Endothelial cell of umbilical vein (primary cell): ENCODE data around the gene MCM3AP. TPM values are rescaled to one million over a fixed set of nuclear protein-coding genes. Genes with fewer than 3 reads are reported as not detected.

Experiments
- BruUV-seq: library from RNA; stranded (reverse); fragments of 400-500 nt; replicated peaks from 2 replicates; lab custom pipeline; 2021; lab: Mats Ljungman, UMichigan
- CTCF ChIA-PET: fragments of 300-600, 350-600 bp; sonication (Branson Sonifier 250); formaldehyde crosslinking; loops from one replicate; lab custom pipeline; 2021; ENCODE audit warnings: antibody characterized with exemption, inconsistent platforms; lab: Charles Lee
- POLR2A ChIA-PET: fragments of 300-600, 350-600 bp; sonication (Branson Sonifier 250); formaldehyde crosslinking; loops from one replicate; lab custom pipeline; 2021; ENCODE audit warnings: antibody characterized with exemption, inconsistent platforms; lab: Charles Lee
- DNase-seq: peaks from one replicate; pipeline ENCODE4 v3.0.0-alpha.2; 2011; ENCODE audit warnings: low read depth, low spot score
- FAIRE-seq: peaks from 2 replicates; lab custom pipeline; 2011; peaks lifted over from hg19 to GRCh38; lab: Jason Lieb, UNC
- H2AFZ ChIP-seq: 2 replicates; pipeline ENCODE4 v1.6.0; 2012; ENCODE audit warnings: low read depth, low read length, control low read depth, inconsistent platforms
- H3K27ac ChIP-seq: 2 replicates; pipeline ENCODE4 v1.5.1; 2011; ENCODE audit warnings: low read depth, mild to moderate bottlenecking, control low read depth, low read length, moderate library complexity; ENCODE audit not compliant: insufficient read depth
- H3K27me3 ChIP-seq, 2 experiments: 2 replicates each; pipeline versions ENCODE4 v1.6.0 to v1.6.1; 2011; ENCODE audit warnings: low read length in 2 of 2, mixed read lengths in 1 of 2; ENCODE audit not compliant: control insufficient read depth in 2 of 2, insufficient read depth in 2 of 2
- H3K36me3 ChIP-seq, 2 experiments: 2 replicates in 1 of 2; 3 replicates in 1 of 2; pipeline ENCODE4 v1.5.1; 2011; ENCODE audit warnings: low read length in 2 of 2, mild to moderate bottlenecking in 1 of 2, moderate library complexity in 1 of 2; ENCODE audit not compliant: control insufficient read depth in 2 of 2, insufficient read depth in 2 of 2; ENCODE audit errors: extremely low read depth in 1 of 2
- H3K4me1 ChIP-seq: 3 replicates; pipeline ENCODE4 v1.5.1; 2011; ENCODE audit warnings: mild to moderate bottlenecking, low read length; ENCODE audit not compliant: control insufficient read depth, insufficient read depth; ENCODE audit errors: extremely low read depth
- H3K4me2 ChIP-seq: 2 replicates; pipeline ENCODE4 v1.6.1; 2011; ENCODE audit warnings: low read length, control low read depth, mixed read lengths; ENCODE audit not compliant: insufficient read depth
- H3K4me3 ChIP-seq, 3 experiments: fragments of 200-600 bp in 1 of 3; sonication (generic), shearing (Covaris generic) in 1 of 3; replicated peaks in 1 of 3; 2 replicates each; pipeline ENCODE4 v1.5.1; 2011 to 2016; ENCODE audit warnings: control low read depth in 3 of 3, low read length in 3 of 3, mild to moderate bottlenecking in 2 of 3, inconsistent platforms in 1 of 3, low read depth in 1 of 3, moderate library complexity in 1 of 3; ENCODE audit not compliant: insufficient read depth in 1 of 3
- H3K79me2 ChIP-seq: 2 replicates; pipeline ENCODE4 v1.6.0; 2012; ENCODE audit warnings: low read length, inconsistent platforms; ENCODE audit not compliant: control insufficient read depth, insufficient read depth
- H3K9ac ChIP-seq: replicated peaks from 2 replicates; pipeline ENCODE3; 2011; ENCODE audit warnings: low read length, control low read depth; ENCODE audit not compliant: insufficient read depth; ENCODE audit errors: extremely low read depth
- H3K9me1 ChIP-seq: replicated peaks from 3 replicates; pipeline ENCODE4 v1.6.0; 2011; ENCODE audit warnings: mild to moderate bottlenecking, low read length; ENCODE audit not compliant: control insufficient read depth, insufficient read depth; ENCODE audit errors: extremely low read depth
- H3K9me3 ChIP-seq: replicated peaks from 2 replicates; pipeline ENCODE4 v1.5.1; 2012; ENCODE audit warnings: low read length, inconsistent platforms; ENCODE audit not compliant: control insufficient read depth, insufficient read depth
- H4K20me1 ChIP-seq: replicated peaks from 2 replicates; pipeline ENCODE3; 2011; ENCODE audit warnings: mild to moderate bottlenecking, low read length; ENCODE audit not compliant: control insufficient read depth, insufficient read depth; ENCODE audit errors: extremely low read depth
- CTCF ChIP-seq, 2 donors: IDR thresholded peaks; 1 replicate in 1 of 2; 2 replicates in 1 of 2; pipeline ENCODE4 v1.5.1; 2011; ENCODE audit warnings: low read length in 2 of 2, mild to moderate bottlenecking in 2 of 2, moderate library complexity in 2 of 2, control low read depth in 1 of 2, inconsistent platforms in 1 of 2, low read depth in 1 of 2; ENCODE audit not compliant: insufficient read depth in 1 of 2; ENCODE audit errors: extremely low read depth in 1 of 2
- EZH2 ChIP-seq: IDR thresholded peaks from 2 replicates; pipeline ENCODE4 v1.6.1; 2012; ENCODE audit warnings: borderline replicate concordance, low read depth, mild to moderate bottlenecking, moderate library complexity, low read length, inconsistent platforms; ENCODE audit not compliant: severe bottlenecking
- FOS ChIP-seq: IDR thresholded peaks from 2 replicates; pipeline ENCODE4 v1.6.1; 2011; ENCODE audit warnings: mild to moderate bottlenecking, low read length, moderate library complexity, borderline replicate concordance; ENCODE audit not compliant: insufficient read depth
- GATA2 ChIP-seq: IDR thresholded peaks from 2 replicates; pipeline ENCODE4 v1.7.0; 2011; ENCODE audit warnings: low read depth, mild to moderate bottlenecking, moderate library complexity, mixed read lengths, low read length; ENCODE audit not compliant: insufficient read length, insufficient read depth
- JUN ChIP-seq: IDR thresholded peaks from 2 replicates; pipeline ENCODE4 v1.6.1; 2011; ENCODE audit warnings: borderline replicate concordance, low read depth; ENCODE audit not compliant: insufficient read length, insufficient read depth
- MAX ChIP-seq: IDR thresholded peaks from 2 replicates; pipeline ENCODE4 v1.6.1; 2011; ENCODE audit not compliant: insufficient read depth, insufficient read length
- MYC ChIP-seq: IDR thresholded peaks from one replicate; pipeline ENCODE4 v1.6.1; 2011; ENCODE audit warnings: mild to moderate bottlenecking, low read depth, low read length
- POLR2A ChIP-seq: IDR thresholded peaks from 2 replicates; pipeline ENCODE4 v1.6.1; 2012; ENCODE audit warnings: low read depth, mild to moderate bottlenecking, control low read depth, low read length
- POLR2AphosphoS5 ChIP-seq: IDR thresholded peaks from 2 replicates; pipeline ENCODE4 v1.6.1; 2012; ENCODE audit warnings: low read depth, mild to moderate bottlenecking, control low read depth, low read length, moderate library complexity; ENCODE audit not compliant: insufficient read depth
- dilution Hi-C: fragments of 300-500 bp; cut with MboI; formaldehyde crosslinking; loops from one replicate; pipeline ENCODE4 v1.15.0; 2019; ENCODE audit warnings: low sequenced_read_pairs; ENCODE audit not compliant: extremely low pct_ligation_motif_present
- intact Hi-C: fragments of 100-400 bp; cut with micrococcal nuclease; formaldehyde crosslinking; loops from one replicate; pipeline ENCODE4 v1.10.0; 2022
- polyA plus RNA-seq, 4 experiments: library from polyadenylated mRNA; depleted of rRNA in 3 of 4; stranded (reverse) in 3 of 4; unstranded in 1 of 4; fragments of >200 nt; gene quantifications; 2 replicates each; pipeline versions ENCODE4 v1.2.1 to v1.2.3, GENCODE V29; 2011 to 2012; ENCODE audit warnings: missing spikeins in 1 of 4
- total RNA-seq: library from RNA; stranded (reverse); gene quantifications from 2 replicates; pipeline ENCODE4 v1.2.3, GENCODE V29; 2021

The MCM3AP gene
- total and polyA plus RNA-seq, 2 donors (not counting 3 experiments of a cell fraction or from before 2014, with no cell fraction given), result 37.9 to 115 TPM

- no peak overlapping the region for H2AFZ ChIP-seq
- DNase-seq (peak; percentile 66), FAIRE-seq (peak; percentile 84)
- peaks cover 10 to 35% of the 10 kb centered on the region in 2 experiments for H3K36me3 ChIP-seq
- no peak overlapping the region for H3K27ac ChIP-seq
- H3K9me3 ChIP-seq, result no peaks in the 10 kb centered on the region
- ChIA-PET POLR2A (no interaction called here), CTCF (interaction anchor here (1.7 kb wide), 1 partner anchor 38 kb away, joined by 8 read pairs; no protein-coding TSS in a partner anchor)
- H3K4me2 ChIP-seq, result no peak overlapping the region
- TF ChIP-seq FOS (peak; percentile 44), GATA2 (no peak)
- no peak overlapping the region for H3K9ac ChIP-seq
- no peaks in the 10 kb centered on the region for H3K79me2 ChIP-seq
- H3K27me3 ChIP-seq, result no peaks in the 10 kb centered on the region
- H3K4me3 ChIP-seq, result no peak overlapping the region
- intact Hi-C loops (no loop called here), dilution Hi-C loops (no loop called here)
- BruUV-seq, result no TSS peak
- no peaks in the 10 kb centered on the region for H3K9me1 ChIP-seq
- no peaks in the 10 kb centered on the region for H4K20me1 ChIP-seq
- H3K4me1 ChIP-seq, result peaks cover 22% of the 10 kb centered on the region
These were observed 94.1 kb downstream of the MCM3AP start for GRCh38 chr21:46191257-46191685.

- intact Hi-C loops (no loop called here), dilution Hi-C loops (no loop called here)
- H3K27me3 ChIP-seq, result no peaks in the 10 kb centered on the region
- POLR2A ChIA-PET, result no interaction called here
- H3K9me3 ChIP-seq, result no peaks in the 10 kb centered on the region
- peaks cover 22% of the 10 kb centered on the region for H3K4me1 ChIP-seq
- FAIRE-seq (no peak), DNase-seq (no peak)
- H3K9me1 ChIP-seq, result no peaks in the 10 kb centered on the region
- H3K4me3 ChIP-seq, result no peak overlapping the region
- no peaks in the 10 kb centered on the region for H4K20me1 ChIP-seq
- BruUV-seq, result no TSS peak
- no peak for TF ChIP-seq POLR2AphosphoS5
- no peak for TF ChIP-seq JUN
- TF ChIP-seq FOS, result no peak
- no peak for TF ChIP-seq POLR2A
- TF ChIP-seq CTCF (IDR thresholded peaks at IDR 0.05; ENCODE audit: extremely low read depth in 1 of 2, insufficient read depth in 1 of 2, low read depth in 1 of 2, low read length in 2 of 2), result no peak
- no peak for TF ChIP-seq MYC
- TF ChIP-seq EZH2, result no peak
- no peak for TF ChIP-seq MAX
- TF ChIP-seq GATA2, result no peak
- no peak overlapping the region for H3K9ac ChIP-seq
- H2AFZ ChIP-seq, result no peak overlapping the region
- H3K4me2 ChIP-seq, result no peak overlapping the region
- H3K27ac ChIP-seq, result no peak overlapping the region
- no peaks in the 10 kb centered on the region for H3K79me2 ChIP-seq
- CTCF ChIA-PET, result interaction anchor here (1.7 kb wide), 1 partner anchor 37 kb away, joined by 8 read pairs; no protein-coding TSS in a partner anchor
- H3K36me3 ChIP-seq, result peaks cover 4 to 29% of the 10 kb centered on the region in 2 experiments
These were observed 94.8 kb downstream of the MCM3AP start for GRCh38 chr21:46190491-46191131.
